ENCODE data around the gene ABHD3.
"Not testable (repeated sequence)": the region's sequence is repeated elsewhere in the genome, so short reads cannot be mapped to it uniquely, and the experiment has no call there.

ABHD3 gene

GRCh38 chr18:21703241-21703820 is 1.2 kb downstream of the ABHD3 start:
- DNase-seq (ENCODE audit: low read depth in 2 of 3, low spot score in 1 of 3) = peak in 1 of 3 donors; percentile 5

- DNase-seq (ENCODE audit: low read depth in 2 of 3, low spot score in 1 of 3) = no peak
Observed at GRCh38 chr18:21702602-21703001, 2.0 kb downstream of the ABHD3 start.

GRCh38 chr18:21701621-21702020 is 3.0 kb downstream of the ABHD3 start:
- DNase-seq (ENCODE audit: low read depth in 2 of 3, low spot score in 1 of 3) = no peak

GRCh38 chr18:21700528-21701075 is 4.0 kb downstream of the ABHD3 start:
- DNase-seq (ENCODE audit: low read depth in 2 of 3, low spot score in 1 of 3) = no peak

GRCh38 chr18:21693322-21693721 is 11.3 kb downstream of the ABHD3 start:
- DNase-seq (ENCODE audit: low read depth in 2 of 3, low spot score in 1 of 3) = no peak

- DNase-seq (ENCODE audit: low read depth in 2 of 3, low spot score in 1 of 3) = no peak
Observed at GRCh38 chr18:21689736-21690135, 14.8 kb downstream of the ABHD3 start.

GRCh38 chr18:21686282-21687105 is 18.1 kb downstream of the ABHD3 start:
- no peak for DNase-seq (ENCODE audit: low read depth in 2 of 3, low spot score in 1 of 3)

GRCh38 chr18:21685556-21685981 is 19.0 kb downstream of the ABHD3 start:
- not testable (repeated sequence) for DNase-seq (ENCODE audit: low read depth in 2 of 3, low spot score in 1 of 3)

GRCh38 chr18:21684731-21685130 is 19.8 kb downstream of the ABHD3 start:
- DNase-seq (ENCODE audit: low read depth in 2 of 3, low spot score in 1 of 3) = no peak

GRCh38 chr18:21682371-21683051 is 22.1 kb downstream of the ABHD3 start:
- no peak for DNase-seq (ENCODE audit: low read depth in 2 of 3, low spot score in 1 of 3)

- no peak for DNase-seq (ENCODE audit: low read depth in 2 of 3, low spot score in 1 of 3)
Observed at GRCh38 chr18:21680161-21680560, 24.4 kb downstream of the ABHD3 start.

- no peak for DNase-seq (ENCODE audit: low read depth in 2 of 3, low spot score in 1 of 3)
Observed at GRCh38 chr18:21678859-21679258, 25.7 kb downstream of the ABHD3 start.

GRCh38 chr18:21675354-21675753 is 29.2 kb downstream of the ABHD3 start:
- DNase-seq (ENCODE audit: low read depth in 2 of 3, low spot score in 1 of 3) = peak in 1 of 3 donors; percentile 9

- no peak for DNase-seq (ENCODE audit: low read depth in 2 of 3, low spot score in 1 of 3)
Observed at GRCh38 chr18:21672521-21673267, 31.9 kb downstream of the ABHD3 start.

- no peak for DNase-seq (ENCODE audit: low read depth in 2 of 3, low spot score in 1 of 3)
Observed at GRCh38 chr18:21669736-21670285, 34.8 kb downstream of the ABHD3 start.

- no peak for DNase-seq (ENCODE audit: low read depth in 2 of 3, low spot score in 1 of 3)
Observed at GRCh38 chr18:21664069-21664468, 40.5 kb downstream of the ABHD3 start.

GRCh38 chr18:21663578-21663977 is 41.0 kb downstream of the ABHD3 start:
- no peak for DNase-seq (ENCODE audit: low read depth in 2 of 3, low spot score in 1 of 3)

- DNase-seq (ENCODE audit: low read depth in 2 of 3, low spot score in 1 of 3) = no peak
Observed at GRCh38 chr18:21662581-21662980, 42.0 kb downstream of the ABHD3 start.

GRCh38 chr18:21660078-21660477 is 44.5 kb downstream of the ABHD3 start:
- DNase-seq (ENCODE audit: low read depth in 2 of 3, low spot score in 1 of 3) = no peak

GRCh38 chr18:21656402-21656801 is 48.2 kb downstream of the ABHD3 start:
- no peak for DNase-seq (ENCODE audit: low read depth in 2 of 3, low spot score in 1 of 3)

- no peak for DNase-seq (ENCODE audit: low read depth in 2 of 3, low spot score in 1 of 3)
Observed at GRCh38 chr18:21653361-21653760, 51.2 kb downstream of the ABHD3 start.
